GM23338 (cell line): ENCODE data around the gene PCSK6. TPM values are rescaled to one million over a fixed set of nuclear protein-coding genes. Genes with fewer than 3 reads are reported as not detected.

Experiments
- ATAC-seq: fragments of 200-7000 bp; cut with Tn5 transposase; 3 replicates; pipeline ENCODE4 v1.9.1; 2020
- DNase-seq: peaks from one replicate; pipeline ENCODE4 v3.0.0-alpha.2; 2015; ENCODE audit warnings: low spot score
- H2AFZ ChIP-seq: fragments of 200-600 bp; sonication (generic); 2 replicates; pipeline ENCODE4 v1.8.0; 2016; ENCODE audit warnings: antibody characterized with exemption, mild to moderate bottlenecking, moderate library complexity
- H3F3A ChIP-seq: fragments of 200-600 bp; sonication (generic); replicated peaks from 2 replicates; pipeline ENCODE4 v1.8.0; 2017; ENCODE audit warnings: antibody characterized with exemption, mixed run types, low read depth
- H3K27ac ChIP-seq: fragments of 200-600 bp; sonication (generic); 2 replicates; pipeline ENCODE4 v1.6.1; 2016; ENCODE audit warnings: low read depth
- H3K27me3 ChIP-seq: fragments of 200-600 bp; sonication (generic); 2 replicates; pipeline ENCODE4 v1.8.0; 2016; ENCODE audit warnings: mild to moderate bottlenecking, mixed run types, moderate library complexity; ENCODE audit not compliant: insufficient read depth
- H3K36me3 ChIP-seq: fragments of 200-600 bp; sonication (generic); 2 replicates; pipeline ENCODE4 v1.8.0; 2016; ENCODE audit warnings: mild to moderate bottlenecking; ENCODE audit not compliant: insufficient read depth
- H3K4me1 ChIP-seq: fragments of 200-600 bp; sonication (generic); 2 replicates; pipeline ENCODE4 v1.8.0; 2016; ENCODE audit warnings: mild to moderate bottlenecking, moderate library complexity; ENCODE audit not compliant: insufficient read depth
- H3K4me2 ChIP-seq: fragments of 200-600 bp; sonication (generic); 2 replicates; pipeline ENCODE4 v1.7.1; 2017; ENCODE audit warnings: mixed run types
- H3K4me3 ChIP-seq: fragments of 200-600 bp; sonication (generic); 2 replicates; pipeline ENCODE4 v1.6.1; 2016; ENCODE audit warnings: mixed run types
- H3K79me2 ChIP-seq: fragments of 200-600 bp; sonication (generic); replicated peaks from 2 replicates; pipeline ENCODE4 v1.8.0; 2017; ENCODE audit warnings: mild to moderate bottlenecking; ENCODE audit not compliant: insufficient read depth
- H3K9me2 ChIP-seq: fragments of 200-600 bp; sonication (generic); 2 replicates; pipeline ENCODE4 v1.8.0; 2017; ENCODE audit not compliant: insufficient read depth
- H4K20me1 ChIP-seq: fragments of 200-600 bp; sonication (generic); replicated peaks from 2 replicates; pipeline ENCODE4 v1.8.0; 2017; ENCODE audit warnings: mild to moderate bottlenecking; ENCODE audit not compliant: insufficient read depth
- H3K27ac Mint-ChIP-seq: 2 replicates; pipeline ENCODE4 v1.8.0; 2020; ENCODE audit warnings: inconsistent platforms, mild to moderate bottlenecking, moderate library complexity, mixed read lengths
- H3K27me3 Mint-ChIP-seq: 3 replicates; pipeline ENCODE4 v1.8.0; 2022; ENCODE audit warnings: low read depth, mild to moderate bottlenecking, moderate library complexity, mixed read lengths, inconsistent platforms; ENCODE audit not compliant: insufficient read depth, poor library complexity
- H3K36me3 Mint-ChIP-seq: 3 replicates; pipeline ENCODE4 v1.8.0; 2021; ENCODE audit warnings: low read depth, mild to moderate bottlenecking, inconsistent platforms, moderate library complexity, mixed read lengths
- H3K4me1 Mint-ChIP-seq: 3 replicates; pipeline ENCODE4 v1.8.0; 2020; ENCODE audit warnings: mild to moderate bottlenecking, inconsistent platforms, mixed read lengths
- H3K4me3 Mint-ChIP-seq: 3 replicates; pipeline ENCODE4 v1.8.0; 2021; ENCODE audit warnings: moderate library complexity, mild to moderate bottlenecking, inconsistent platforms, mixed read lengths
- H3K9me3 Mint-ChIP-seq: 3 replicates; pipeline ENCODE4 v1.8.0; 2020; ENCODE audit warnings: moderate library complexity, mild to moderate bottlenecking, inconsistent platforms, mixed read lengths
- CTCF ChIP-seq, 2 experiments: fragments of 200-600 bp in 1 of 2; sonication (generic) in 1 of 2; conservative IDR thresholded peaks; 2 replicates each; pipeline versions ENCODE4 v1.5.1 to v1.6.1; 2016 to 2017; ENCODE audit warnings: antibody characterized with exemption in 2 of 2, low read depth in 2 of 2, mild to moderate bottlenecking in 2 of 2, moderate library complexity in 1 of 2
- EZH2 ChIP-seq: fragments of 200-600 bp; sonication (generic); IDR thresholded peaks from one replicate; pipeline ENCODE4 v1.8.0; 2017; ENCODE audit warnings: antibody characterized with exemption, mild to moderate bottlenecking, low read depth; ENCODE audit not compliant: unreplicated experiment
- EZH2phosphoT487 ChIP-seq: fragments of 200-600 bp; sonication (generic); IDR thresholded peaks from one replicate; pipeline ENCODE4 v1.8.1; 2018; ENCODE audit warnings: antibody characterized with exemption; ENCODE audit not compliant: unreplicated experiment
- JUNB ChIP-seq: IDR thresholded peaks from one replicate; pipeline ENCODE4 v1.6.1; 2016; ENCODE audit warnings: antibody characterized with exemption; ENCODE audit not compliant: unreplicated experiment
- REST ChIP-seq: IDR thresholded peaks from one replicate; pipeline ENCODE4 v1.6.1; 2018; ENCODE audit warnings: antibody characterized with exemption; ENCODE audit not compliant: unreplicated experiment
- STAT1 ChIP-seq: IDR thresholded peaks from one replicate; pipeline ENCODE4 v1.6.1; 2016; ENCODE audit warnings: antibody characterized with exemption; ENCODE audit not compliant: unreplicated experiment
- ZNF114 ChIP-seq: fragments of 250-450 bp; sonication (Bioruptor Pico); IDR thresholded peaks from 2 replicates; pipeline ENCODE4 v1.5.0; 2020; ENCODE audit warnings: mild to moderate bottlenecking, moderate library complexity
- ZNF331 ChIP-seq: fragments of 250-450 bp; sonication (Bioruptor Pico); IDR thresholded peaks from 2 replicates; pipeline ENCODE4 v1.5.0; 2020; ENCODE audit warnings: low read depth, mild to moderate bottlenecking, moderate library complexity
- ZNF462 ChIP-seq: fragments of 250-450 bp; sonication (Bioruptor Pico); IDR thresholded peaks from 2 replicates; pipeline ENCODE4 v1.5.0; 2020; ENCODE audit warnings: mild to moderate bottlenecking, moderate library complexity
- polyA plus RNA-seq: library from polyadenylated mRNA; unstranded; fragments of >200 nt; fragmentation: Nextera tagmentation; extraction: Ambion mirVana; gene quantifications from 2 replicates; pipeline ENCODE4 v1.2.1, GENCODE V29; 2016
- total RNA-seq: library from RNA; depleted of rRNA; stranded (reverse); fragments of >200 nt; shearing (Covaris generic); gene quantifications from 2 replicates; pipeline ENCODE4 v1.2.3, GENCODE V29; 2014

PCSK6 gene
- total and polyA plus RNA-seq, 2 experiments from 2014 or later, result 1.7 to 6.7 TPM

GRCh38 chr15:101362986-101363566, 126.4 kb downstream of the PCSK6 start:
- Histone ChIP-seq H3K27ac (no peak overlapping the region), H3K9me2 (no peaks in the 10 kb centered on the region), H3K36me3 (no peaks in the 10 kb centered on the region), H3F3A (no peaks in the 10 kb centered on the region), H3K79me2 (no peaks in the 10 kb centered on the region), H3K4me2 (no peak overlapping the region), H3K4me1 (no peaks in the 10 kb centered on the region), H4K20me1 (no peaks in the 10 kb centered on the region), H3K27me3 (no peaks in the 10 kb centered on the region), H3K4me3 (no peak overlapping the region), H2AFZ (no peak overlapping the region)
- Mint-ChIP-seq H3K27ac (no peak overlapping the region), H3K36me3 (peaks cover 7% of the 10 kb centered on the region), H3K4me3 (no peak overlapping the region), H3K4me1 (peaks cover 10% of the 10 kb centered on the region), H3K27me3 (peaks cover 6% of the 10 kb centered on the region), H3K9me3 (peaks cover 2% of the 10 kb centered on the region; the same call in 2 of the 3 replicates)
- TF ChIP-seq REST (no peak), EZH2phosphoT487 (no peak), ZNF331 (CRISPR knock-in tag) (no peak), JUNB (no peak), ZNF114 (no peak), STAT1 (no peak), CTCF (conservative IDR thresholded peaks at IDR 0.05; ENCODE audit: low read depth in 2 of 2) (no peak), ZNF462 (CRISPR knock-in tag) (no peak), EZH2 (no peak)
- DNase-seq, result no peak
- ATAC-seq, result peak; percentile 60
